GF-D8 (cell line): ENCODE data around the gene SENP7.
"Not testable (repeated sequence)": the region's sequence is repeated elsewhere in the genome, so short reads cannot be mapped to it uniquely, and the experiment has no call there.

Experiments used
- DNase-seq: peaks from one replicate; lab custom pipeline; 2025; lab: John Stamatoyannopoulos, UW

SENP7 gene

GRCh38 chr3:101325393-101326134, 187.4 kb downstream of the SENP7 start:
- no peak for DNase-seq

GRCh38 chr3:101320475-101320874, 192.5 kb downstream of the SENP7 start, which contains the start of gene IMPG2:
TSS of gene IMPG2 (minus strand) at chr3:101320575. CDS start at chr3:101320372, 203 bp downstream.
- DNase-seq, result no peak

GRCh38 chr3:101319531-101319930, 193.5 kb downstream of the SENP7 start:
- no peak for DNase-seq

- no peak for DNase-seq
Observed at GRCh38 chr3:101312545-101312944, 200.5 kb downstream of the SENP7 start.

GRCh38 chr3:101311676-101312075, 201.3 kb downstream of the SENP7 start:
- no peak for DNase-seq

DNA sequence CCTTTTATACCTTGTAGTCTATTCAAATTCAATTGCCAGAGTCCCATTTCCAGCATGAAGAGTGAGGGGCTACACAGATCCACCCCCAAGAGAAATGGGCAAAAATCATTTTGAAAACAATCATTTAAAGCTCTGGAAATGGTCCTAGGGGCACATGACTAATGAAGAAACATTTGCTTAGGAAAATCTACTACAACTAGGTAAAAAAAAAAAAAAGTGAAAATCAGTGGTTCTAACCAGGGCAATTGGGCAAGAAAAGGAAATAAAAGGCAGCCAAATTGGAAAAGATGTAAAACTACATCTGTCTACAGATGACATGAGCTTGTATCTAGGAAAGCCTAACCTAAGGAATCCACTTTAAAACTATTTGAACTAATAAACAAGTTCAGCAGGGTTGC, 202.0 kb downstream of the SENP7 start:
- DNase-seq, result no peak

GRCh38 chr3:101308147-101308772, 204.8 kb downstream of the SENP7 start:
- DNase-seq, result not testable (repeated sequence)

DNA sequence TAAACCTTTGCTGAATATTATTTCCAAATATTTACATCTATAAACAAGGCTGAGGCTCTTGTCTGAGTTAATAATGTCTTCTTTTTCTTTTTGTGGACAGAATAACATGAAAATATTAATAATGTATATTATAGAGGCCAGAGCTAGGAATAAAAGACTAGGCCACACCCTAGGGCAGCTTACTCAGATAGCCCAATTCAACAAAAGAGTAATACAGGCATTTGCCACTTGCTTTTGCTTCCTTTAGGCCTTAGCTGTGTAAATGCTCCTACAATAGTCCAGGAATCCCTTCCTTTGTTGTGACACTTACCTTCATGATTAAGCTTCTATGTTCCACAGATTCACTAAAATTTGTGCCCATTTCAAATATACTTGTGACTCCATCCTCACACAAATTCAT, 209.2 kb downstream of the SENP7 start:
- no peak for DNase-seq

DNA sequence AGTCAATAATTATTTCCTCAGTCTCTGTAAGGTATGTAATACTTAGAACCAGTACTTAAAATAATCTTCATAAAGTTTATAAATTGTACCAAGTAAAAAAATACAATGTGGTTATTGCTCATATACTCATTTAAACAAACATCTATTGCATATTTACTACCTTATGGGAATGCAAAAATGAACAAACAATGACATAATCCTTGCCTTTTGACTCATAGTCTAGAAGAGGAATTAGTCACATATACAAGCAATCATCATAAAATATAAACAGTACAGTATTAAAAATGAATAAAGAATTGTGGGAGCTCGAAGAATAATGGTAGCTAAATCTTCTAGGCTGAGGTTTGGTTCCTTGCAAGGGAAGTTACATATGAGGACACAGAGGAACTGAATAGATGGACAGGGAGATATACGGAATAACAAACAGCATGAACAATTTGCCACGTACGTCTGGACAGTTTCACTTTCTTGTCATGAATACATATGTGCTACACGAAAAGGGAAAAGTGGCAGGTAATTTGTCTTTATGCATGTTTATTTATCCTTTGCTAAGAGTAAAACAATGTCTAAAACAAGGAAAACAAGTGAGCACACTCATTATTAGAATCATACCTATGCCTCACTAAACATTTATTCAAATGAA, 209.8 kb downstream of the SENP7 start:
- no peak for DNase-seq

GRCh38 chr3:101300073-101300472, 212.9 kb downstream of the SENP7 start:
- no peak for DNase-seq

DNA sequence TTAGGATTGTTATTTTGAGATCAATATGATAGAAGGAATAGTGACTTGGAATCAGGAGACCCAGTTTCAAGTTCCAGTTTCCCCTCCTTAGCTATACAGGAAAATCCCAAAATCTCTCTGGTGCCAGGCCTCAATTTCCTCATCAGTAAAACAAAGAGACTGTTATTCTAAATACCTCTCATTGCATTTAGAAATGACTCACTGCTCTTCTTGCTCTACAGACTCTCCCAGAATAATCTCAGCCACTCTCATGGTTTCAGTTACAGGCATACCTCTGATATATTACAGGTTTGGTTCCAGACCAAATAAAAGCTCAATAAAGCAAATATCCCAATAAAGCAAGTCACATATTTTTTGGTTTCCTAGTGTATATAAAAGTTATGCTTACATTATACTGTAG, 221.0 kb downstream of the SENP7 start:
- no peak for DNase-seq

DNA sequence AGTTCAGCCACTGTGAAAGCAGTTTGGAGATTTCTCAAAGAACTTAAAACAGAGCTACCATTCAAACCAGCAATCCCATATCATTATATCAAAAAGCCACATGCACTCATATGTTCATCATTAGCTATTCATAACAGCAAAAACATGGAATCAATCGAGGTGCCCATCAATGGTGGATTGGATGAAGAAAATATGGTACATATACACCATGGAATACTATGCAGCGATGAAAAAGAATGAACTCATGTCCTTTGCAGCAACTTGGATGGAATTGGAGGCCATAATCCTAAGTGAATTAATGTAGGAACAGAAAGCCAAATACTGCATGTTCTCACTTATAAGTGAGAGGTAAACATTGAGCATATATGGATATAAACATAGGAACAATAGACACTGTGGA, 224.7 kb downstream of the SENP7 start:
- no peak for DNase-seq

DNA sequence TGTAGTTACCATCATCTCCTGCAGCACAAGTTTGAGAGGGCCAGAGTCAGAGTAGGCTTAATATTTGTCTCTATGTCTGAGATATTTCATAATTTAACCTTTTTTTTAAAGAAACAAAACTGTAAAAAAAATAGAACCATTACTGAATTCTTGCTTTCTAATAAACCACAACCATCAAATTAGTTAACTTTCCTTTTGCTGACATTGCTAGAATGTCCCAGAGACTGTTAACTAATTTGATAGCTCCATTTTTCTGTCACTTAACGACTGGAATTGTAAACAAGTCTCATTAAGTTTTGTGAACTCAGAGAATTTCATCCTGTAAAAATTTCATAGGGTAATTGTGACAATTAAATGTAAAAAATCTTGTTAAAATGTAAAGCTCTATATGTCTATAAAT, 228.3 kb downstream of the SENP7 start:
- no peak for DNase-seq

DNA sequence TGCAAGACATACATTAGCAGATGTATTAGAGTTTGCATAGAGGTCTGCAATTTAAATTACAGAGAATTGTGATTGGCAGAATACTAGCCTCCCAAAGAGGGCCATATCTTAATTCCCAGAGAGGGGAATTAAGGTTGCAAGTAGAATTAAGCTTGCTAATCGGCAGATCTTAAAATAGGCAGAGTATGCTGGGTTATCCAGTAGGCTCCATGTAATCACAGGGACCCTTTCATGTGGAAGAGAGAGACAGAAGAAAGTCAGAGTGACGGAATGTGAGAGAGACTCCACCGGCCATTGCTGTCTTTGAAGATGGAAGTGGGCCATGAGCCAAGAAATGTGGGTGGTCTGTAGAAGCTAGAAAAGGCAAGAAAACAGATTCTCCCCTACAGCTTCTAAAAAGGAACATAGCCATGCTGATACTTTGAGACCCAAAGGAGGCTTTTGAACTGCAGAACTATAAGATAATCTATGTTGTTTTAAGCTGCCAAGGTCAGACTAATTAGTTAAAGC, 231.4 kb downstream of the SENP7 start:
- DNase-seq, result no peak

- DNase-seq, result no peak
Observed at GRCh38 chr3:101279765-101280385, 233.1 kb downstream of the SENP7 start.

DNA sequence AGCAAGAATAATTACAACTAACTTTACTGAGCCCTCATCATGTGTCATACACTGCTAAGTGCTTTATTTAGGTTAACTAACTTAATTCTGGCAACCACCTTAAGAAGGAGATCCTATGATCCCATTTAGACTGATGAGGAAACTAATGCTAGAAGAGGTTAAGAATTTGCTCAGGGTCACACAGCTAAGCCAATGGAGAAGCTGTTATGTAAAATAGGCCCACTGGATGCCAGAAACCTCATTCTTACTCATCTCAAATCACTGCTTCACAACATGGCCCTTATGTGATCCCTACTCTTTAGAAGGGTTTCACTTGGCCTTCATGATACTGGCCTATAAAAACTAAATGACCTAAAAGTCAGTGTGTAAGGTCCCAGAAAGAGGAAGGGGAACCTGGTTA, 233.8 kb downstream of the SENP7 start:
- no peak for DNase-seq

GRCh38 chr3:101278727-101279126, 234.3 kb downstream of the SENP7 start:
- no peak for DNase-seq
